GM06990 (cell line): ENCODE data around the gene PAX6.

ENCODE experiments used
- DNase-seq: peaks from one replicate; pipeline ENCODE4 v3.0.0-alpha.2; 2011; ENCODE audit not compliant: insufficient read length; ENCODE audit errors: extremely low read depth
- H3K27me3 ChIP-seq: replicated peaks from 2 replicates; pipeline ENCODE4 v1.6.0; 2011; ENCODE audit warnings: low read length; ENCODE audit not compliant: control insufficient read depth, insufficient read depth
- H3K36me3 ChIP-seq: 2 replicates; pipeline ENCODE4 v1.5.1; 2011; ENCODE audit warnings: low read length; ENCODE audit not compliant: control insufficient read depth, insufficient read depth
- H3K4me3 ChIP-seq: replicated peaks from 2 replicates; pipeline ENCODE4 v1.5.1; 2011; ENCODE audit warnings: low read depth, mild to moderate bottlenecking, control low read depth, low read length
- CTCF ChIP-seq: IDR thresholded peaks from 2 replicates; pipeline ENCODE4 v1.5.1; 2011; ENCODE audit warnings: low read length, control low read depth, mild to moderate bottlenecking, inconsistent platforms; ENCODE audit not compliant: insufficient read depth, poor library complexity, severe bottlenecking

Gene PAX6

GRCh38 chr11:31828217-31828616 is 17.1 kb upstream of the PAX6 start:
- Histone ChIP-seq H3K27me3 (no peaks in the 10 kb centered on the region; the same call in 1 of the 2 replicates), H3K36me3 (no peaks in the 10 kb centered on the region), H3K4me3 (no peak overlapping the region)
- no peak for TF ChIP-seq CTCF
- DNase-seq = no peak

- no peaks in the 10 kb centered on the region; the same call in 1 of the 2 replicates for H3K27me3 ChIP-seq
- no peak for DNase-seq
- no peaks in the 10 kb centered on the region for H3K36me3 ChIP-seq
- no peak overlapping the region for H3K4me3 ChIP-seq
- TF ChIP-seq CTCF = no peak
Measured at GRCh38 chr11:31827455-31828206, 16.5 kb upstream of the PAX6 start.

- Histone ChIP-seq H3K36me3 (no peaks in the 10 kb centered on the region), H3K27me3 (no peaks in the 10 kb centered on the region; the same call in none of the 2 replicates), H3K4me3 (no peak overlapping the region)
- no peak for DNase-seq
- no peak for TF ChIP-seq CTCF
Measured at GRCh38 chr11:31826536-31827438, 15.7 kb upstream of the PAX6 start.

GRCh38 chr11:31825838-31826484 is 14.8 kb upstream of the PAX6 start:
- TF ChIP-seq CTCF = no peak
- Histone ChIP-seq H3K4me3 (no peak overlapping the region), H3K36me3 (no peaks in the 10 kb centered on the region), H3K27me3 (no peaks in the 10 kb centered on the region; the same call in none of the 2 replicates)
- no peak for DNase-seq

- Histone ChIP-seq H3K27me3 (no peaks in the 10 kb centered on the region; the same call in none of the 2 replicates), H3K36me3 (no peaks in the 10 kb centered on the region), H3K4me3 (no peak overlapping the region)
- TF ChIP-seq CTCF = no peak
- DNase-seq = no peak
Measured at GRCh38 chr11:31824879-31825837, 14.0 kb upstream of the PAX6 start.
